ENCODE results near the gene TECTB. TPM values are rescaled to one million over a fixed set of nuclear protein-coding genes. Genes with fewer than 3 reads are reported as not detected.

Gene TECTB
- total and polyA plus RNA-seq, 9 of the 15 experiments (the other 6 are each of a cell fraction or from before 2014, with no cell fraction given), result not detected

- TF ChIP-seq CHAMP1 (IDR thresholded peaks at IDR 0.05) (no peak), ID3 (CRISPR knock-in tag; IDR thresholded peaks at IDR 0.05) (no peak), ID3 (tag; IDR thresholded peaks at IDR 0.05) (peak; percentile 94), SMAD3 (CRISPR knock-in tag; conservative IDR thresholded peaks at IDR 0.05) (no peak), ZNF232 (CRISPR knock-in tag; IDR thresholded peaks at IDR 0.05) (no peak), CBFA2T2 (conservative IDR thresholded peaks at IDR 0.05) (peak; percentile 59), MCM3 (IDR thresholded peaks at IDR 0.05) (no peak), SMAD1 (IDR thresholded peaks at IDR 0.05; ENCODE audit: low read depth, low read length, partially characterized antibody) (no peak), TAL1 (IDR thresholded peaks at IDR 0.05) (peak; percentile 43; the same call in 1 of the 2 replicates), ZNF146 (CRISPR knock-in tag; IDR thresholded peaks at IDR 0.05; ENCODE audit: unreplicated experiment) (no peak), ARID1B (IDR thresholded peaks at IDR 0.05) (0 out of 2 replicates have a peak, but pooled peaks have one; percentile 7), TEAD4 (IDR thresholded peaks at IDR 0.05; ENCODE audit: low read length) (peak; percentile 61), TEAD4 (CRISPR knock-in tag; IDR thresholded peaks at IDR 0.05; ENCODE audit: borderline replicate concordance) (no peak), POU5F1 (IDR thresholded peaks at IDR 0.05; ENCODE audit: borderline replicate concordance, low read depth, low read length, partially characterized antibody) (no peak), TCF3 (CRISPR knock-in tag; IDR thresholded peaks at IDR 0.05) (peak; percentile 67), ZNF274 (IDR thresholded peaks at IDR 0.05; ENCODE audit: borderline replicate concordance, low read depth, low read length) (no peak), SPI1 (IDR thresholded peaks at IDR 0.05; ENCODE audit: borderline replicate concordance, low read depth, low read length) (no peak), SIRT6 (IDR thresholded peaks at IDR 0.05; ENCODE audit: low read depth, low read length) (no peak), HNRNPH1 (optimal IDR thresholded peaks at IDR 0.05; ENCODE audit: low read depth, low read length) (no peak)
- TF ChIP-seq, protein P1, sequence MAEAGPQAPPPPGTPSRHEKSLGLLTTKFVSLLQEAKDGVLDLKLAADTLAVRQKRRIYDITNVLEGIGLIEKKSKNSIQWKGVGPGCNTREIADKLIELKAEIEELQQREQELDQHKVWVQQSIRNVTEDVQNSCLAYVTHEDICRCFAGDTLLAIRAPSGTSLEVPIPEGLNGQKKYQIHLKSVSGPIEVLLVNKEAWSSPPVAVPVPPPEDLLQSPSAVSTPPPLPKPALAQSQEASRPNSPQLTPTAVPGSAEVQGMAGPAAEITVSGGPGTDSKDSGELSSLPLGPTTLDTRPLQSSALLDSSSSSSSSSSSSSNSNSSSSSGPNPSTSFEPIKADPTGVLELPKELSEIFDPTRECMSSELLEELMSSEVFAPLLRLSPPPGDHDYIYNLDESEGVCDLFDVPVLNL (CRISPR knock-in tag; IDR thresholded peaks at IDR 0.05; ENCODE audit: low read depth), result no peak
Observed at GRCh38 chr10:112313234-112313633, 30.0 kb downstream of the TECTB start (continued).
